ENCODE measurements around the gene LGALS3BP. TPM values are rescaled to one million over a fixed set of nuclear protein-coding genes. Genes with fewer than 3 reads are reported as not detected.

LGALS3BP gene
- total RNA-seq, 4 donors from 2014 or later, result 38.5 to 84.1 (median 45.7) TPM

DNA sequence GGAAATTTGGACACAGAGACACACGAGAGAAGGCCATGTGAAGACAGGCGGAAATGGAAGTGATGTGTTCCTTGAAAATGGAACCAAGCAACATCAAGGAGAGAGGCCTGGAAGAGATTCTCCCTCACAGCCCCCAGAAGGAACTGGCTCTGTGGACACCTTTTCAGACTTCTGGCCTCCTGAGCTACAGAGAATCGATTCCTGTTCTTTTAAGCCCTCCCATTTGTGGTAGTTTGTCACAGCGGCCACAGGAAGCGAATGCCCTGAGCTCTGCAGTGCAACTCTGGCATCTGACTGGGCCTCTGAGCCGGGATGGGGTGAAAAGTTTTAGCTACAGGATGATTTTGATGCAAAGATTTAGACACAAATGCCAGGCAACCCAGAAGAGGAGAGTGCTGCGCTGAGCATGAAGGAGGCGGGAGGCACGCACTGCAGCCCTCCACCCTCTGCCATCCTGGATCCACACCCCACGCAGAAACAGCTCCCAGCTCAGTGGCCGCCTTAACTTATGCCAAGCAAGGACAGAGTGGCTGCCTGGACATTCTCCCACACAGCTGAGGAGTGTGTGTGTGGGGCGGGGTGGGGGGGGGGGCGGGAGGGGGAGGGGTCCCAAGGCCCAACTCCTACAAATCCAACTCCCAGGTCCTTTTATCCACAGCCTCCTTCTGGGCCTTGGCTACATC lies 56.8 kb downstream of the LGALS3BP start:
- no peak for TF ChIP-seq POLR2A (IDR thresholded peaks at IDR 0.05)
- TF ChIP-seq, protein P1, sequence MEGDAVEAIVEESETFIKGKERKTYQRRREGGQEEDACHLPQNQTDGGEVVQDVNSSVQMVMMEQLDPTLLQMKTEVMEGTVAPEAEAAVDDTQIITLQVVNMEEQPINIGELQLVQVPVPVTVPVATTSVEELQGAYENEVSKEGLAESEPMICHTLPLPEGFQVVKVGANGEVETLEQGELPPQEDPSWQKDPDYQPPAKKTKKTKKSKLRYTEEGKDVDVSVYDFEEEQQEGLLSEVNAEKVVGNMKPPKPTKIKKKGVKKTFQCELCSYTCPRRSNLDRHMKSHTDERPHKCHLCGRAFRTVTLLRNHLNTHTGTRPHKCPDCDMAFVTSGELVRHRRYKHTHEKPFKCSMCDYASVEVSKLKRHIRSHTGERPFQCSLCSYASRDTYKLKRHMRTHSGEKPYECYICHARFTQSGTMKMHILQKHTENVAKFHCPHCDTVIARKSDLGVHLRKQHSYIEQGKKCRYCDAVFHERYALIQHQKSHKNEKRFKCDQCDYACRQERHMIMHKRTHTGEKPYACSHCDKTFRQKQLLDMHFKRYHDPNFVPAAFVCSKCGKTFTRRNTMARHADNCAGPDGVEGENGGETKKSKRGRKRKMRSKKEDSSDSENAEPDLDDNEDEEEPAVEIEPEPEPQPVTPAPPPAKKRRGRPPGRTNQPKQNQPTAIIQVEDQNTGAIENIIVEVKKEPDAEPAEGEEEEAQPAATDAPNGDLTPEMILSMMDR (IDR thresholded peaks at IDR 0.05), result no peak
- no peak for DNase-seq (ENCODE audit: low spot score in 2 of 2)
- no peak overlapping the region for H3K4me3 ChIP-seq (ENCODE audit: low read depth, poor library complexity, severe bottlenecking)
- intact Hi-C loops (cut with DNase I; ENCODE audit: low total_unique reads), result no loop called here
- 38 to 50% methylated on average over 10 to 13 of the region's 13 CpGs for WGBS, 2 donors

DNA sequence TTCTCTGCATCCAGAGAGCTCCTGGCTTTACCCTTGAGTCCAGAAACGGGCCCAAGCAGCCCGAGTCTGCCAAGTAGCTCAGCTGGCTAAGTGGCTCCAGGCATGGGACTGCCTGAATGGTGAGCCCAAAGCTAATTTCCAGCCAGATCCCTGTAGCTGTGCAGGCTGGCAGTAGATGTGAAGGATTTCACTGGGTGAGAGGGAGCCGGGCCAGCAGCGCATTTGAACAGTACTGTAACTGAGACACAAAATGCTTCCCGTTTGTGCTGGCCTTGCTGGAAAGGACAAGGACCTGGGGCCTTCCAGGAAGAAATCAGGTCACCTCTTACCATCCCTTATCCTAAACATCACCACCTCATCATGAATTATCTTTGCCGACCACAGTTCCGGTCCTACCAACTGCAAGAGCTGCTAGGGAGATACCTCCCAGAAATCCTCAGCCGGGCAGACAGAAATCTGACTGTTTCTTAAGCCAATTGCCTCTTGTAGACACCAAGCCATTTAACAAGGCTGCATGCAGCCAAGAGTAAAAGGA lies 58.2 kb downstream of the LGALS3BP start:
- no peak for DNase-seq (ENCODE audit: low spot score in 2 of 2)
- 37% methylated on average over 8 of the region's 8 CpGs for WGBS, 2 donors
- intact Hi-C loops (cut with DNase I; ENCODE audit: low total_unique reads), result no loop called here
- H3K4me3 ChIP-seq (ENCODE audit: low read depth, poor library complexity, severe bottlenecking), result no peak overlapping the region
- TF ChIP-seq POLR2A (IDR thresholded peaks at IDR 0.05), result no peak

Other genes with a start within 250 kb of the LGALS3BP start
- gene CYTH1, start 197.7 kb downstream of the LGALS3BP start, total RNA-seq, result 10 to 100 TPM; 53.7 to 79.4 (median 63.9) TPM
- gene USP36, start 139.1 kb downstream of the LGALS3BP start, total RNA-seq, result 10 to 100 TPM; 36.7 to 63.6 (median 45.2) TPM
- 1 to 10 TPM; 2.0 to 2.9 (median 2.6) TPM for gene CEP295NL, start 76.7 kb downstream of the LGALS3BP start, total RNA-seq
- 100 to 1,000 TPM in 2 of 4 donors, 10 to 100 TPM in 2; 69.7 to 203 (median 94.8) TPM for gene TIMP2, start 54.5 kb downstream of the LGALS3BP start, total RNA-seq
- gene CANT1, start 29.8 kb upstream of the LGALS3BP start, total RNA-seq, result 10 to 100 TPM; 18.1 to 39.4 (median 28.4) TPM
- 10 to 100 TPM; 24.3 to 53.1 (median 29.5) TPM for gene C1QTNF1, start 44.2 kb upstream of the LGALS3BP start, total RNA-seq
- gene ENGASE, start 94.9 kb upstream of the LGALS3BP start, total RNA-seq, result 10 to 100 TPM; 16.6 to 54.5 (median 26.3) TPM